VCaP (cell line): ENCODE results near the gene FOXP2.

ENCODE experiments used
- H3K27ac ChIP-seq: fragments of 450-650 bp; 2 replicates; pipeline ENCODE4 v1.5.1; 2017
- CTCF ChIP-seq: fragments of 450-650 bp; conservative IDR thresholded peaks from 2 replicates; pipeline ENCODE4 v1.5.1; 2017; ENCODE audit warnings: mild to moderate bottlenecking, moderate library complexity

The FOXP2 gene

GRCh38 chr7:114444196-114444595 lies 29.6 kb downstream of the FOXP2 start:
- no peak overlapping the region for H3K27ac ChIP-seq

GRCh38 chr7:114450431-114450830 lies 35.8 kb downstream of the FOXP2 start:
- TF ChIP-seq CTCF, result no peak
- H3K27ac ChIP-seq, result no peak overlapping the region

More at GRCh38 chr7:114444196-114444595, 29.6 kb downstream of the FOXP2 start:
- TF ChIP-seq CTCF, result no peak

- H3K27ac ChIP-seq, result no peak overlapping the region
- TF ChIP-seq CTCF, result no peak
These were observed 45.0 kb downstream of the FOXP2 start for GRCh38 chr7:114459574-114459973.

GRCh38 chr7:114460021-114460420 lies 45.4 kb downstream of the FOXP2 start:
- no peak for TF ChIP-seq CTCF

GRCh38 chr7:114466917-114467316 lies 52.3 kb downstream of the FOXP2 start:
- TF ChIP-seq CTCF, result no peak
- H3K27ac ChIP-seq, result no peak overlapping the region

More at GRCh38 chr7:114460021-114460420, 45.4 kb downstream of the FOXP2 start:
- no peak overlapping the region for H3K27ac ChIP-seq

GRCh38 chr7:114468844-114469243 lies 54.2 kb downstream of the FOXP2 start:
- no peak overlapping the region for H3K27ac ChIP-seq
- TF ChIP-seq CTCF, result no peak

GRCh38 chr7:114472896-114473512 lies 58.4 kb downstream of the FOXP2 start:
- TF ChIP-seq CTCF, result no peak

More at GRCh38 chr7:114472896-114473512, 58.4 kb downstream of the FOXP2 start:
- no peak overlapping the region for H3K27ac ChIP-seq
